Fibroblast of skin of right quadriceps (primary cell): ENCODE measurements around the gene TESMIN.

ENCODE experiments used
- DNase-seq: peaks from one replicate; pipeline ENCODE4 v3.0.0-alpha.2; 2013

The TESMIN gene

GRCh38 chr11:68759991-68760390, 8.7 kb upstream of the TESMIN start:
- DNase-seq: no peak

DNA sequence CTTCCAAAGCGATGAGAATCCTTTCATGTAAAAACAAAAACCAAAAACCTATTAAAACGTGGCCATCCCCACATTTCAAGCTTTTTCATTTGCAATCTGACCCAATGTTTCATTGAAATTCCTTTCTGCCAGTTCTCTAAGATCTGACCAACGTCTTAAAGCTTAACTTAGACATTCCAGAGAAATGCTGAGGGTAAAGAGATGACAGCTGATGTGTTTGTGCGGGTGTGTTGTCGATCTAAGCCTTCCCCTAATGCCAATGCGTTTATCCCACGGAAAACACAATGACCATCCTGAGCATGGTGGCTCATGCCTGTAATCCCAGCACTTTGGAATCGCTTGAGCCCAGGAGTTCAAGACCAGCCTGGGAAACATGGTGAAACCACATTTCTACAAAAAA, 6.4 kb upstream of the TESMIN start:
- no peak for DNase-seq

GRCh38 chr11:68756171-68756766, 4.9 kb upstream of the TESMIN start:
- DNase-seq: peak; percentile 25

GRCh38 chr11:68753300-68753699, 2.0 kb upstream of the TESMIN start:
- DNase-seq: no peak

DNA sequence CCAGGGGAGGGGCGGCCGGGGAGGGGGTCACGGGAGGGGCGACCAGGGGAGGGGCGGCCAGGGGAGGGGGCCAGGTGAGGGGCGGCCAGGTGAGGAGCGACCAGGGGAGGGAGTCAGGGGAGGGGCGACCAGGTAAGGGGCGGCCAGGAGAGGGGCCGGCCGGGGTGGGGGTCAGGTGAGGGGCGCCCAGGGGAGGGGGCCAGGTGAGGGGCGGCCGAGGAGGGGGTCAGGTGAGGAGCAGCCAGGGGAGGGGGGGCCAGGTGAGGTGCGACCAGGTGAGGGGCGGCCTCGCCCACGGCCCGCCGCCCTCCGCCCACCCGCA, 355 bp downstream of the TESMIN start:
- DNase-seq: no peak

- no peak for DNase-seq
These were observed 921 bp downstream of the TESMIN start for GRCh38 chr11:68750195-68751003.

DNA sequence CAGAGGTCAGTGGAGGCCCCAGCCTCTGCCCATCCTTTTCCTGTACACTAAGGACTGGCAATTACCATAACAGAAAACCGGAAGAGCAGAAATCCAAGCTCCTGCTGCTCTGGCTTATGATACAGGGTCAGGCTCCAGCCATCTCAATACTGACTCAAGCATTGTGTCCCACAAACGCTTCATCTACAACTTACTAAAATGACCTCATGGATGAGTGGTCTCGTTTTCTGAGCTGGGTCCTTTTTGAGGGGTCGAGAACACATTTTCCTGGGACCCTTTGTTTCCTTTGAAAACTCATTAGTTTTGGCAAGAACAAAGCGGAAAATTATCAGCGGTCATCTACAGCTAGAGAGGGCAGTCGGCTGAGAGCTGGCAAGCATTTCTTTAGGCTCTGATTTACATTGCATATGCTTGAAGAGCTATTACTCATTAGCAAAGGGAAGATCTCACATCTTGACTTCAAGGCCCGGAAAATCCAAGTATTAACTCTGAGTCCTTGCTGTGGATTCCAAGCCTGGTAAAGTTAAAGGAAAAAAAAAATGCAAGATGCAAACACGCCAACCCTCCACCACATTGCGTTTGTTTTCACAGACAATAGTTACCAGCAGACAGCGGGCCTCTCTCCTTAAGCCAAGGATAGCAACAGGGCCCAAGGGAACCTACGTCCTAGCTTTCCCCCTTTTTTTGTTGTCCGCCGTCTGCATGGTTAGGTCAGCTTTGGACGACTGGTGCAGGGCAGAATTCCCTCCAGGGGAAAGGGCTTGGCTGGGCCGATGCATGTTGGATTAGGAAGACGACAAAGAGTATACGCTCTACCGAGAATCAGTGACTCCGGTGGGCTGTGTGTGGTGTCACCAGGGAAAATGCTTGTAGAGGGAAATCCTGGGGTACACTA, 1.8 kb downstream of the TESMIN start:
- no peak for DNase-seq

DNA sequence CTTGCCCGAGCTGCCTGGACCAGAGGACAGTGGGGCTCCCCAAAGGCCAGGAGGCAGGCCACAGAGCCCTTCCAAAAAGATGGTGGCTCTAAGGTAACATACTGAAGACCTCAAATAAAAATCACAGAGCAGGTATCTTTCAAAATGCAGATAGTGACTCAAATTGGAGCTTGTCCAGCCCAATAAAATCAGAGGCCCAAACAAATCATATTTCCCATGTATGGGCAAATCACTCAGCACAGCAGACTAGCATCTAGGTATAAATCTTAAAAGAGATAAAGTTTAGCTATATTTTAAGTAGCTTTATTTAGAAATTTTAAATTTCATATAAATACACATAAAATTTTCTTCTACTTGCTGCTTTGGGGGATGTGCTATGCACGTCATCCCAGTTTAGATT, 3.3 kb downstream of the TESMIN start:
- no peak for DNase-seq

DNA sequence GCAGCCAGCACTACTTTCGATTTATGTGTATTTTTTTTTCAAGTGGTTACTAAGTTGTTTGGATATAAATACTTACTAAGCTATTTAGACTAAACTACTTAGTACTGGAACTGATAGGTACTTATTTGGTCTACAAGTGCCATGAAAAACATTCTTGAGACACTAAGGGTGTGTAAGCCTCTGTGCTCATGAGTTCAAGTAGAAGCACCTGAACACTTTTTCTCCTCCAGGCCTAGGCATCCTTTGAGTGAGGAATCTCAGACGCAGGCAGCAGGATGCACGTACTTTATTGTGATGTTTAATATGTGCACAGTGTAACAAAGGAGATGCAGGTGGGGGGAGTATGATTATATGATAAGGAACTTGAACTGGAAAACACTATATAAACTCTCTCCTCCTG, 7.8 kb downstream of the TESMIN start:
- DNase-seq: no peak

DNA sequence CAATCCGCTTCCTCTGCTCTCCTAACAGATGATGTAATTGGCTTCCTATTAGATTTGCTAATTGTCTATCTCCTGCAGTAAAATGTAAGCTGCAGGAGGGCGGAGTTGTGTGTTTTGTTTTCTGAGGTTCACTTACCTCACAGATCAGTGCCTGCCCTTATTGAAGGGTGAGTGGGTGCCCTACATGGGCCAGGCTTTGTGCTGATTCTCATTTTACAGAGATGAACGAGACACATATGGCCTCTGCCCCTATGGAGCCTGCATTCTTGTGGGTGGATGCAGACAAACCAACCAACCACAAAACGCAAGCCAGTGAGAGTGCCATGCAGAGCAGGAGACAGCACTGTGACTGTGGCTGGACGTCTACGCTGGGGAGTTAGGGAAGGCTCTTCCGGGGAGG, 9.9 kb downstream of the TESMIN start:
- DNase-seq: peak; percentile 47

GRCh38 chr11:68735646-68736045, 15.7 kb downstream of the TESMIN start:
- DNase-seq: no peak

GRCh38 chr11:68735125-68735524, 16.2 kb downstream of the TESMIN start:
- no peak for DNase-seq

DNA sequence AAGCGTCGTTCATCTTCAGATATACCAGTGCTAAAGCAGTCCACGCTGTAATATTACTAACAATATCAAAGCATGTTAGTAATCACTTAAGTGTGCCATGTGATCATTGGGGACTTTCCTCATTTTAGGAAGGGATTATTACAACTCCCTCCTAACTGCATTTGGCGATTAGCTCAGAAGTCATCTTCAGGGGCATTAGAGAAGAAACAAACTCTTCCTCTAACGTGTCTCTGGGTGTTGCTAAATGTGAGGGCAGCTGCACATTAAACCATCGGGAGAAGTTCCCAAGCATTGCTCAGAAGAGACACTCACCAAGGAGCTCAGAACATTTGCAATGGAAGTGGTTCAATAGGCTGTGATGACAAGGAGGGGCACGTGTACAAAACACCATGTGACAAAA, 17.2 kb downstream of the TESMIN start:
- no peak for DNase-seq

- DNase-seq: no peak
These were observed 23.5 kb downstream of the TESMIN start for GRCh38 chr11:68727783-68728182.

DNA sequence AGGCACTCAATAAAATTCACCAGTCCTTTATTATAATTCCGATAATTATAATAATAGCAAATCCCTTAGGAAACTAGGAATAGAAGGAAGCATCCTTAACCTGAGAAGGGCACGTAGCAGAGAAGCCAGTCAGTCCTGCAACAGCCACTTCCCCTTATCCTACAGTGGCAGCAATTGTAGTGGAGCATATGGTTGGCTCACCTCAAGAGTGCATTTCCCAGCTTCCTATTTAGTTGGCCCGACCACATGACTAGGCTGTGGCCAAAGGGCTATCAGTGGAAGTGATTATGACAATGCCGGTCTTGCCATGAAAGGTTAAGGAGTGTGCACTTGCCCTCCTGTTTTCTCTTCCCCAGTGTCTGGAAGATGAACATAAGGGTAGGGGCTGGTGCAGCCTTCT, 27.0 kb downstream of the TESMIN start:
- DNase-seq: no peak

GRCh38 chr11:68722143-68722542, 29.2 kb downstream of the TESMIN start:
- no peak for DNase-seq

GRCh38 chr11:68721075-68721474, 30.2 kb downstream of the TESMIN start:
- DNase-seq: no peak

GRCh38 chr11:68715456-68716122, 35.7 kb downstream of the TESMIN start:
- no peak for DNase-seq

DNA sequence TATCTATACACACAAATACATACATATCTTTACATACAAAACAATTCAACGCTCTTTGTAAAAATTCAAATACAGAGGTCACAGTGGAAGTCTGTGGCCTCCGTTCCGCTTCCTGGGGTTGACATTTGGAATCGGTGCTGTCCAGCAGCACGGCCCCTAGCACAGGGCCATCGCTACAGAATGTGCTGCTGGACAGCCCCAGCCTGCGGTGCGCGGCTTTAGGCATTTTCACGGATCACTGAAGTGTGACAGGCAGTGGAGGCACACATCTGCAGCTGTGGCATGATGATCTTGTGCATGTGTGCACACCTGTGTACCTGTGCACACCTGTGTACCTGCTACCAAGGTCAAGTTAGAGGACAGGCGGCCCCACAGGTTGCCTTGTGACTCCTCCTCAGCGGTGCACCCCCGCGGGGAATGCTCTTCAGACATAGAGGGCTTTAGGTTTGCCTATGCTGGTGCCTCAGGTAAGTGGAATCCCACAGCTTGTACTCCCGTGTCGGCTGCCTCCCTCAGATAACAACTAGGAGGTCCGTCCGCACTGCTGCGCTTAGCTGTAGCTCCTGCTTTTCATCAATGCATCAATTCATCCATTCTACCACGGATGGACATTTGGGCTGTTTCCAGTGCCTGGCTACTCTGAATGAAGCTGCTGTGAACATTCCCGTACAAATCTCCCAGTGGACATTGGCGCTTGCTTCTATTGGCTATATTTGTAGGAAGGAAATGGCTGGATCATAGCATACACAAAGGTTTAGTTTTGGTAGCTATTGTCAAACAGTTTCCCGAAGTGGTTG, 37.1 kb downstream of the TESMIN start:
- no peak for DNase-seq

DNA sequence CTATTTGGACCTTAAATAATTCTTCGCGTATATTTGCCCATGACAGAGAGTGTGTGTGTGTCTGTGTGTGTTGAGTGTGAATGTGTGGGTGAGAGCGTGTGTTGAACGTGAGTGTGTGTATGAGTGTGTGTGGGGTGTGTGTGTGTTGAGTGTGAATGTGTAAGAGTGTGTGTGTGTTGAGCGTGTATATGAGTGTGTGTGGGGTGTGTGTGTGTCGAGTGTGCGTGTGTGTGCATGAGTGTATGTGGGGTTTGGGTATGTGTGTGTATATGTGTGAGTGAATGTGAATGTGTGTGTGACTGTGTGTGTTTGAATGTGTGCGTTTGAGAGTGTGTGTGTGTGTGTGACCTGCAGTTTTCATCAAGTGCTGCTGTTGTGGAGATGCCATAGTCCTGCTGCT, 40.2 kb downstream of the TESMIN start:
- no peak for DNase-seq

DNA sequence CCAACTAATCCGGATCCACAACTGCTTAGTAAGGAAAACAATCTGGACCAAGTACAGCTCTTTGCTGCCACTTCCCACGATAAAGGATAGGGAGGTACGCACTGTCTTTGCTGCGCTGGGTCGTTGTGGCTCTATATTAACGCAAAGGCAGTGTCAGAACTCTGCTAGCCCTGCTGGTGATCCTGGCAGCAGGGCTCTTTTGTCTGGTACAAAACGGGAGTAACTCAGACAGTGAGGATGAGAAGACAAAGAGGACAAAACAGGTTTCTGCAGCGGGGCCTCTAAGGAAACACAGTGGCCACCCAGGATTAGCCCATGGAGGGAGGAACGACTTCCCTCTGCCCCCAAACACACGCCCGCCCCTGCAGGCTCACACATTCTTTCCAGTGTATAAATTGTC, 40.9 kb downstream of the TESMIN start:
- no peak for DNase-seq

- DNase-seq: no peak
These were observed 42.3 kb downstream of the TESMIN start for GRCh38 chr11:68709062-68709461.

- DNase-seq: no peak
These were observed 43.8 kb downstream of the TESMIN start for GRCh38 chr11:68707527-68707926.
